Transverse colon (tissue), 4 donors: ENCODE results near the gene RNASEH1. TPM values are rescaled to one million over a fixed set of nuclear protein-coding genes. Genes with fewer than 3 reads are reported as not detected.

ENCODE experiments used
- DNase-seq: peaks from one replicate; pipeline ENCODE4 v3.0.0-alpha.2; 2019
- H3K27ac ChIP-seq, 4 donors: fragments of 200-600 bp; sonication (generic); 2 replicates each; pipeline ENCODE4 v1.5.1; 2016 to 2018; ENCODE audit warnings: inconsistent platforms in 4 of 4
- H3K27me3 ChIP-seq: fragments of 200-600 bp; sonication (generic); 2 replicates; pipeline ENCODE4 v1.5.1; 2017; ENCODE audit warnings: inconsistent platforms
- H3K36me3 ChIP-seq, 4 donors: fragments of 200-600 bp; sonication (generic); 2 replicates each; pipeline ENCODE4 v1.5.1; 2017 to 2019; ENCODE audit warnings: inconsistent platforms in 4 of 4
- H3K4me1 ChIP-seq, 4 donors: fragments of 200-600 bp; sonication (generic); 2 replicates each; pipeline ENCODE4 v1.5.1; 2017 to 2020; ENCODE audit warnings: inconsistent platforms in 4 of 4
- H3K4me3 ChIP-seq, 4 donors: fragments of 200-600 bp; sonication (generic); 1 replicate in 1 of 4; 2 replicates in 3 of 4; pipeline versions ENCODE4 v1.5.1 to v1.6.1; 2017 to 2019; ENCODE audit warnings: inconsistent platforms in 4 of 4
- H3K9me3 ChIP-seq, 2 donors: fragments of 200-600 bp; sonication (generic); 2 replicates each; pipeline ENCODE4 v1.5.1; 2017 to 2019; ENCODE audit warnings: inconsistent platforms in 2 of 2
- CTCF ChIP-seq, 5 experiments: fragments of 200-600 bp in 3 of 5; fragments of 450-650 bp in 2 of 5; sonication (generic) in 3 of 5; IDR thresholded peaks; 1 replicate in 2 of 5; 2 replicates in 3 of 5; pipeline ENCODE4 v1.5.1; 2016 to 2017; ENCODE audit warnings: antibody characterized with exemption in 5 of 5, inconsistent platforms in 3 of 5, mild to moderate bottlenecking in 2 of 5, moderate library complexity in 1 of 5
- EP300 ChIP-seq: sonication (generic); formaldehyde crosslinking; IDR thresholded peaks from one replicate; pipeline ENCODE4 v1.6.1; 2017; ENCODE audit warnings: antibody characterized with exemption, low read depth
- POLR2A ChIP-seq: fragments of 450-650 bp; IDR thresholded peaks from one replicate; pipeline ENCODE4 v1.6.1; 2016; ENCODE audit warnings: antibody characterized with exemption, mild to moderate bottlenecking, moderate library complexity
- POLR2AphosphoS5 ChIP-seq, 3 donors: sonication (generic); formaldehyde crosslinking; IDR thresholded peaks; one replicate each; pipeline ENCODE4 v1.6.1; 2016; ENCODE audit warnings: antibody characterized with exemption in 3 of 3
- WGBS, 2 donors: methylation state at CpG; one replicate each; pipeline ENCODE4 v1.1.5; 2018; ENCODE audit warnings: low coverage in 1 of 2; 5-methylcytosine and 5-hydroxymethylcytosine counted together
- in situ Hi-C, 4 donors: fragments of 200-750 bp; cut with MboI; loops; one replicate each; pipeline versions ENCODE4 v1.15.0 to v1.15.1; 2017; ENCODE audit warnings: low sequenced_read_pairs in 3 of 4, low pct_ligation_motif_present in 1 of 4, low pct_unique_long_range_greater_than_20kb in 1 of 4
- intact Hi-C: fragments of 100-400 bp; cut with DNase I; formaldehyde crosslinking; loops from one replicate; pipeline ENCODE4 v1.15.1; 2023; ENCODE audit warnings: low total_unique reads
- total RNA-seq, 4 donors: library from RNA; depleted of rRNA; stranded (reverse); fragments of >200 nt; gene quantifications; one replicate each; pipeline ENCODE4 v1.1.0, GENCODE V29; 2016

The RNASEH1 gene
- 10 to 100 TPM in 2 of 4 donors, 1 to 10 TPM in 2; 7.4 to 12.4 (median 11.0) TPM for total RNA-seq

- TF ChIP-seq POLR2A (peak; percentile 90), CTCF (IDR thresholded peaks at IDR 0.05) (no peak), POLR2AphosphoS5 (IDR thresholded peaks at IDR 0.05) (peak; percentile 97 to 98 (median 98))
- intact Hi-C loops = no loop called here
- Histone ChIP-seq H3K4me3 (peak within 1 kb of the TSS; percentile 88 to 95 (median 94)), H3K4me1 (peaks cover 8 to 17% (median 17%) of the 10 kb centered on the region in 4 donors), H3K27me3 (no peaks in the 10 kb centered on the region), H3K9me3 (no peaks in the 10 kb centered on the region), H3K36me3 (peaks cover 0 to 23% (median 10%) of the 10 kb centered on the region in 4 donors), H3K27ac (peak within 1 kb of the TSS; percentile 92 to 97 (median 95))
- in situ Hi-C loops = no loop called here
- 0% methylated on average over 36 of the region's 67 CpGs; no CpG with 5 or more reads in 1 of the 2 donors for WGBS, 2 donors
- peak; percentile 99 for DNase-seq
These were observed at the start of gene RNASEH1 for GRCh38 chr2:3558205-3559014. Gene RNASEH1, minus strand, starts transcription at chr2:3558333. Its CDS starts 73 bp downstream, at chr2:3558260.

GRCh38 chr2:3606370-3607201, 48.5 kb upstream of the RNASEH1 start:
- in situ Hi-C loops (no loop called here), intact Hi-C loops (no loop called here)
- DNase-seq = no peak
- WGBS, 2 donors = 61 to 78% methylated on average over 2 to 36 of the region's 37 CpGs
- TF ChIP-seq POLR2A (no peak), EP300 (no peak), CTCF (IDR thresholded peaks at IDR 0.05) (no peak), POLR2AphosphoS5 (IDR thresholded peaks at IDR 0.05) (no peak)
- H3K9me3 ChIP-seq = no peaks in the 10 kb centered on the region
- no peaks in the 10 kb centered on the region for H3K27me3 ChIP-seq
- no peak overlapping the region for H3K27ac ChIP-seq
- no peaks in the 10 kb centered on the region for H3K4me1 ChIP-seq
- no peak overlapping the region for H3K4me3 ChIP-seq
- H3K36me3 ChIP-seq = no peaks in the 10 kb centered on the region

- DNase-seq = no peak
- H3K9me3 ChIP-seq = no peaks in the 10 kb centered on the region
- in situ Hi-C loops = no loop called here
- no peaks in the 10 kb centered on the region for H3K4me1 ChIP-seq
- H3K27ac ChIP-seq = no peak overlapping the region
- TF ChIP-seq EP300 (no peak), POLR2A (no peak), POLR2AphosphoS5 (IDR thresholded peaks at IDR 0.05) (no peak), CTCF (IDR thresholded peaks at IDR 0.05) (no peak)
- H3K4me3 ChIP-seq = no peak overlapping the region
- intact Hi-C loops = no loop called here
- H3K36me3 ChIP-seq = no peaks in the 10 kb centered on the region
- WGBS, 2 donors = 89% methylated on average over 11 of the region's 11 CpGs; no CpG with 5 or more reads in 1 of the 2 donors
- H3K27me3 ChIP-seq = no peaks in the 10 kb centered on the region
These were observed 47.9 kb upstream of the RNASEH1 start for GRCh38 chr2:3606028-3606369.
